ENCODE measurements around the gene ZNF764.

DNA sequence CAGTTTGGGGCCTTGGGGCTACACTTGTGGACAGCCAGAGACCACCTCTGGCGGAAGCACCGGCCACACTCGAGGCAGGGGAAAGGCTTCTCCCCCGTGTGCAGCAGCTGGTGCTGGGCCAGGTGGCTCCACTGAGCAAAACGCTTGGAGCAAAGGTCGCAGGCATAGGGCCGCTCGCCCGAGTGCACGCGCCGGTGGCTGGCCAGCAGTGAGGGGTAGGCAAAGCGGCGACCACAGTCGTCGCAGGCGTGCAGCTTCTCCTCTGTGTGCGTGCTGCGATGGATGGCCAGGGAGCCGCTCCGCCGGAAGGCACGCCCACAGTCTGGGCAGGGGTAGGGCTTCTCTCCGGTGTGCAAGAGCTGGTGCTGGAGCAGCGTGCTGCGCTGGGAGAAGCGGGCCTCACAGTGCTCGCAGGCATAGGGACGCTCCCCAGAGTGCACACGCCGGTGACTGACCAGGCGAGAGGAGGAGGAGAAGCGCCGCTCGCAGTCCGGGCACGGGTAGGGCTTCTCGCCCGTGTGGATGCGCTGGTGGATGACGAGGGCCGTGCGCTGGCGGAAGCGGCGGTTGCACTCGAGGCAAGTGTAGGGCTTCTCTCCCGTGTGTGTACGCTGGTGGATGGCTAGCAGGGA lies 46.3 kb upstream of the ZNF764 start:
- TF ChIP-seq CTCF (IDR thresholded peaks at IDR 0.05) (no peak), POLR2AphosphoS5 (IDR thresholded peaks at IDR 0.05) (no peak), POLR2A (IDR thresholded peaks at IDR 0.05) (no peak)
